WTC11 (cell line): Measurements from ENCODE around the gene AQP9. TPM values are rescaled to one million over a fixed set of nuclear protein-coding genes. Genes with fewer than 3 reads are reported as not detected.
"Not testable (repeated sequence)": the region's sequence is repeated elsewhere in the genome, so short reads cannot be mapped to it uniquely, and the experiment has no call there.

ENCODE experiments used
- ATAC-seq: fragments of 200-7000 bp; cut with Tn5 transposase; 2 replicates; pipeline ENCODE4 v1.10.0; 2021; ENCODE audit warnings: mild to moderate bottlenecking, moderate library complexity
- CTCF ChIA-PET: fragments of 300-600 bp; sonication (Branson Sonifier 250); formaldehyde crosslinking; loops from one replicate; lab custom pipeline; 2021; ENCODE audit warnings: antibody characterized with exemption; lab: Charles Lee
- POLR2A ChIA-PET: fragments of 350-600 bp; sonication (Branson Sonifier 250); formaldehyde crosslinking; loops from one replicate; lab custom pipeline; 2021; ENCODE audit warnings: antibody characterized with exemption; lab: Charles Lee
- DNase-seq: peaks from one replicate; pipeline ENCODE4 v3.0.0; 2021; ENCODE audit warnings: low spot score
- H3K27ac Mint-ChIP-seq: 2 replicates; pipeline ENCODE4 v1.8.0; 2021; ENCODE audit warnings: mixed read lengths
- H3K27me3 Mint-ChIP-seq: 2 replicates; pipeline ENCODE4 v1.8.0; 2021; ENCODE audit warnings: low read depth, mild to moderate bottlenecking, moderate library complexity, mixed read lengths
- H3K36me3 Mint-ChIP-seq: 2 replicates; pipeline ENCODE4 v1.8.0; 2021; ENCODE audit warnings: mixed read lengths
- H3K4me1 Mint-ChIP-seq: 2 replicates; pipeline ENCODE4 v1.8.0; 2022; ENCODE audit warnings: mixed read lengths
- H3K4me3 Mint-ChIP-seq: 2 replicates; pipeline ENCODE4 v1.8.0; 2021; ENCODE audit warnings: mild to moderate bottlenecking, moderate library complexity, mixed read lengths
- H3K9me3 Mint-ChIP-seq: 2 replicates; pipeline ENCODE4 v1.8.0; 2021; ENCODE audit warnings: mixed read lengths
- AR ChIP-seq: fragments of 250-450 bp; sonication (Bioruptor Pico); IDR thresholded peaks from 2 replicates; pipeline ENCODE4 v1.9.0; 2021; ENCODE audit warnings: mild to moderate bottlenecking
- CREM ChIP-seq: sonication (generic); formaldehyde crosslinking; IDR thresholded peaks from 2 replicates; pipeline ENCODE4 v1.8.1; 2022; ENCODE audit warnings: mild to moderate bottlenecking, missing genetic modification reagents, moderate library complexity
- ERG ChIP-seq: fragments of 250-450 bp; sonication (Bioruptor Pico); IDR thresholded peaks from 2 replicates; pipeline ENCODE4 v1.8.0; 2021; ENCODE audit warnings: mild to moderate bottlenecking
- FOXP1 ChIP-seq: sonication (generic); formaldehyde crosslinking; IDR thresholded peaks from 2 replicates; pipeline ENCODE4 v1.8.0; 2022; ENCODE audit warnings: missing genetic modification reagents, mild to moderate bottlenecking, moderate library complexity, borderline replicate concordance
- HMGA2 ChIP-seq: fragments of 250-450 bp; sonication (Bioruptor Pico); IDR thresholded peaks from 2 replicates; pipeline ENCODE4 v1.4.0; 2021; ENCODE audit warnings: mild to moderate bottlenecking, moderate library complexity
- JAZF1 ChIP-seq: fragments of 250-450 bp; sonication (Bioruptor Pico); IDR thresholded peaks from 2 replicates; pipeline ENCODE4 v1.9.0; 2021; ENCODE audit warnings: moderate library complexity, mild to moderate bottlenecking, inconsistent platforms
- MLX ChIP-seq: sonication (generic); formaldehyde crosslinking; IDR thresholded peaks from 2 replicates; pipeline ENCODE4 v1.8.1; 2023; ENCODE audit warnings: mild to moderate bottlenecking, missing genetic modification reagents, moderate library complexity
- MXD4 ChIP-seq: fragments of 250-450 bp; sonication (Bioruptor Pico); IDR thresholded peaks from 2 replicates; pipeline ENCODE4 v1.8.0; 2021; ENCODE audit warnings: mild to moderate bottlenecking, moderate library complexity, borderline replicate concordance
- TCF7 ChIP-seq: sonication (generic); formaldehyde crosslinking; IDR thresholded peaks from 2 replicates; pipeline ENCODE4 v1.8.0; 2022; ENCODE audit warnings: mild to moderate bottlenecking, low read depth, missing genetic modification reagents, moderate library complexity
- TEAD4 ChIP-seq: sonication (generic); formaldehyde crosslinking; IDR thresholded peaks from 2 replicates; pipeline ENCODE4 v1.8.0; 2022; ENCODE audit warnings: mild to moderate bottlenecking, missing genetic modification reagents
- ZNF121 ChIP-seq: sonication (generic); formaldehyde crosslinking; IDR thresholded peaks from 2 replicates; pipeline ENCODE4 v1.8.0; 2023; ENCODE audit warnings: missing genetic modification reagents
- ZNF317 ChIP-seq: sonication (generic); formaldehyde crosslinking; IDR thresholded peaks from 2 replicates; pipeline ENCODE4 v1.8.1; 2023; ENCODE audit warnings: low read depth, mild to moderate bottlenecking, moderate library complexity, missing genetic modification reagents, borderline replicate concordance
- ZNF671 ChIP-seq: fragments of 250-450 bp; sonication (Bioruptor Pico); IDR thresholded peaks from 2 replicates; pipeline ENCODE4 v1.8.0; 2021; ENCODE audit warnings: mild to moderate bottlenecking
- ZSCAN18 ChIP-seq: fragments of 250-450 bp; sonication (Bioruptor Pico); IDR thresholded peaks from 2 replicates; pipeline ENCODE4 v2.1.2; 2022; ENCODE audit warnings: mild to moderate bottlenecking, moderate library complexity
- total RNA-seq: library from RNA; stranded (reverse); gene quantifications from 3 replicates; pipeline ENCODE4 v1.2.3, GENCODE V29; 2021
- TF ChIP-seq, protein P1 (sequence below): fragments of 250-450 bp; sonication (Bioruptor Pico); conservative IDR thresholded peaks from 2 replicates; pipeline ENCODE4 v1.9.0; 2021; ENCODE audit warnings: mild to moderate bottlenecking
- TF ChIP-seq, protein P2 (sequence below): sonication (generic); formaldehyde crosslinking; IDR thresholded peaks from 2 replicates; pipeline ENCODE4 v1.8.1; 2022; ENCODE audit warnings: mild to moderate bottlenecking, missing genetic modification reagents, moderate library complexity, borderline replicate concordance
- TF ChIP-seq, protein P3 (sequence below): fragments of 200-600 bp; IDR thresholded peaks from 2 replicates; pipeline ENCODE4 v1.8.0; 2022; ENCODE audit warnings: antibody characterized with exemption
- TF ChIP-seq, protein P4 (sequence below): sonication (generic); formaldehyde crosslinking; IDR thresholded peaks from 2 replicates; pipeline ENCODE4 v1.8.0; 2022; ENCODE audit warnings: mild to moderate bottlenecking, missing genetic modification reagents
- TF ChIP-seq, protein P5 (sequence below): sonication (generic); formaldehyde crosslinking; conservative IDR thresholded peaks from 2 replicates; pipeline ENCODE4 v1.8.1; 2023; ENCODE audit warnings: mild to moderate bottlenecking, low read depth, missing genetic modification reagents, moderate library complexity

AQP9 gene
- total RNA-seq, 1 experiment from 2014 or later: 0.07 TPM

DNA sequence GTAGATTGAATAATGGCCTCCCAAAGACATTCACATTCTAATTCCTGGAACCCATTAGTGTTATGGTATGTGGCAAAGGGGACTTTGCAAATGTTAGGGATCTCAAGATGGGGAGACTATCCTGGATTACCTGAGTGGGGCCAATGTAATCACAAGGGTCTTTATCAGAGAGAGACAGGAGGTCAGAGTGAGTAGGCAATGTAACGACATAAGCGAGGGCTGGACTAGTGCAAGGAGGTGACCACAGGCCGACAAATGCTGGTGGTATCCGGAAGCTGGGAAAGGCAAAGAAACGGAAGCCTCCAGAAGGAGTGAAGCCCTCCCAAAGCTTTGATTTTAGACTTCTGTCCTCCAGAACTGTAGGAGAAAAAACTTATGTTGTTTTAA, 26.5 kb upstream of the AQP9 start (continued):
- TF ChIP-seq ZNF317 (CRISPR knock-in tag) (no peak), CREM (CRISPR knock-in tag) (no peak), HMGA2 (CRISPR knock-in tag) (no peak)
- TF ChIP-seq, protein P1, sequence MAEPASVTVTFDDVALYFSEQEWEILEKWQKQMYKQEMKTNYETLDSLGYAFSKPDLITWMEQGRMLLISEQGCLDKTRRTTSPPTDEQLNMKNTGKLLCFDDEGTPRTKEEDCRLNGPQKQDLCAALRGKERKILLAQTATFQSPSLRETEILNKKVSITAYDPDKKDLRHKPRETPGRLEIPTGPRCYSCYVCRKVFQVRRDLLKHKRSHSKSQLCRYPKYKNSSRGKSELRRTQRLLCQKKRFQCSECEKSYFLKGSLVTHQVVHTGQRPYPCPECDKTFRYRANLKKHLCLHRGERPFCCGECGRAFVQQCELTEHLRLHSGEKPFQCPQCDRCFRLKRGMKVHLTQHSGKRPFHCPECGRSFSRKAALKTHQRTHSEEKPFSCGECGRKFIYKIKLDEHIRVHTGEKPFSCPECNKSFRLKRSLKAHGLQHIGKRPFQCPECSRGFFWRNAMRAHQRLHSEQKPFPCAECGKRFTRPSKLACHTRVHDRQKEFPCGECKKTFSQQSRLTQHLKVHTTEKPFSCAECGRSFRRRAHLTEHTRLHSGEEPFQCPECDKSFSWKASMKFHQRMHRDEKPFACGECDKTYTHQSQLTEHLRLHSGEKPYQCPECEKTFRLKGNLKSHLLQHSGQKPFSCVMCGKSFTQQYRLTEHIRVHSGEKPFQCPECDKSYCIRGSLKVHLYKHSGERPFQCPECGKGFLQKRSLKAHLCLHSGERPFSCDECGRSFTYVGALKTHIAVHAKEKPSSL (CRISPR knock-in tag): no peak
- TF ChIP-seq, all 79 proteins: peak for 0

DNA sequence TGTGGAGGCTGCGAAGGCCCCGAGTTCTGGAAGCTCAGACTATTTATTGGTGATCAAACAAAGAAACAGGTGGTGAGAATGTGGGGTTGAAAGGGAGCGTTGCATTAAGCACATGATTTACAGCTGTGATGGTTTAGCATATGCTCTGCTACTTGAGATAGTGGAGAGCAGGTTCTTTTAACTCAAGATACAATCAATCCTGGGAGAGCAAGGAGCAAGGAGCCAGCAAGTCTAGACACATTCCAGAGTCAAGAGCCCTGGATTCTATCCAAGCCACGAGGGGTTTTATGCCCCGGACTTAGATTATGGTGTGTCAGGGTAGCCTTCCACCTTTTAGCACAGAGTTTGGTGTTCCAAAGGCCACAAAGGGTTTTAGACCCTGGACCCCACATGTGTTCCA, 24.8 kb upstream of the AQP9 start:
- H3K27ac Mint-ChIP-seq: not testable (repeated sequence)

DNA sequence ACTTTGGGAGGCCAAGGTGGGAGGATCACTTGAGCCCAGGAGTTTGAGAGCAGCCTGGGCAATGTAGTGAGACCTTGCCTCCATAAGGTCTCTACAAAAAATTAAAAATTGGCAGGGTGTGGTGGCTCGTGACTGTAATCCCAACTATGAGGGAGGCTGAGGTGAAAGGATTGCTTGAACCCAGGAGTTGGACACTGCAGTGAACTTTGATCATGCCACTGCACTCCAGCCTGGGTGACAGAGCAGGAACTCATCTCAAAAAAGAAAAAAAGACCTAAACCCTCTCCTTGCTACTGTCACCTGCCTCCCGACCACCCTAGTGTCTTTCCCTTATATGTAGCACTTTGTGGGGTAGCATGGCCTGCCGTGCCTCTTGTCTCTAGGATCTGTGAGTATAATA, 23.8 kb upstream of the AQP9 start:
- Mint-ChIP-seq H3K9me3 (no peaks in the 10 kb centered on the region), H3K27ac (no peak overlapping the region), H3K4me1 (peaks cover 13% of the 10 kb centered on the region), H3K4me3 (no peak overlapping the region), H3K27me3 (no peaks in the 10 kb centered on the region), H3K36me3 (no peaks in the 10 kb centered on the region)
- ChIA-PET CTCF (no interaction called here), POLR2A (no interaction called here)
- DNase-seq (no peak), ATAC-seq (no peak)
- TF ChIP-seq, protein P2, sequence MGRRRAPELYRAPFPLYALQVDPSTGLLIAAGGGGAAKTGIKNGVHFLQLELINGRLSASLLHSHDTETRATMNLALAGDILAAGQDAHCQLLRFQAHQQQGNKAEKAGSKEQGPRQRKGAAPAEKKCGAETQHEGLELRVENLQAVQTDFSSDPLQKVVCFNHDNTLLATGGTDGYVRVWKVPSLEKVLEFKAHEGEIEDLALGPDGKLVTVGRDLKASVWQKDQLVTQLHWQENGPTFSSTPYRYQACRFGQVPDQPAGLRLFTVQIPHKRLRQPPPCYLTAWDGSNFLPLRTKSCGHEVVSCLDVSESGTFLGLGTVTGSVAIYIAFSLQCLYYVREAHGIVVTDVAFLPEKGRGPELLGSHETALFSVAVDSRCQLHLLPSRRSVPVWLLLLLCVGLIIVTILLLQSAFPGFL: no peak
- no peak for TF ChIP-seq TCF7 (CRISPR knock-in tag)
- no peak for TF ChIP-seq ZSCAN18 (CRISPR knock-in tag)
- no peak for TF ChIP-seq MLX (CRISPR knock-in tag)
- TF ChIP-seq, protein P3, sequence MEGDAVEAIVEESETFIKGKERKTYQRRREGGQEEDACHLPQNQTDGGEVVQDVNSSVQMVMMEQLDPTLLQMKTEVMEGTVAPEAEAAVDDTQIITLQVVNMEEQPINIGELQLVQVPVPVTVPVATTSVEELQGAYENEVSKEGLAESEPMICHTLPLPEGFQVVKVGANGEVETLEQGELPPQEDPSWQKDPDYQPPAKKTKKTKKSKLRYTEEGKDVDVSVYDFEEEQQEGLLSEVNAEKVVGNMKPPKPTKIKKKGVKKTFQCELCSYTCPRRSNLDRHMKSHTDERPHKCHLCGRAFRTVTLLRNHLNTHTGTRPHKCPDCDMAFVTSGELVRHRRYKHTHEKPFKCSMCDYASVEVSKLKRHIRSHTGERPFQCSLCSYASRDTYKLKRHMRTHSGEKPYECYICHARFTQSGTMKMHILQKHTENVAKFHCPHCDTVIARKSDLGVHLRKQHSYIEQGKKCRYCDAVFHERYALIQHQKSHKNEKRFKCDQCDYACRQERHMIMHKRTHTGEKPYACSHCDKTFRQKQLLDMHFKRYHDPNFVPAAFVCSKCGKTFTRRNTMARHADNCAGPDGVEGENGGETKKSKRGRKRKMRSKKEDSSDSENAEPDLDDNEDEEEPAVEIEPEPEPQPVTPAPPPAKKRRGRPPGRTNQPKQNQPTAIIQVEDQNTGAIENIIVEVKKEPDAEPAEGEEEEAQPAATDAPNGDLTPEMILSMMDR: no peak
- TF ChIP-seq MXD4 (CRISPR knock-in tag): no peak
- TF ChIP-seq ZNF671: no peak
- TF ChIP-seq TEAD4 (CRISPR knock-in tag): no peak
- TF ChIP-seq FOXP1 (CRISPR knock-in tag): no peak
- TF ChIP-seq JAZF1 (CRISPR knock-in tag): no peak
- TF ChIP-seq ZNF121: no peak
- no peak for TF ChIP-seq AR (CRISPR knock-in tag)
- no peak for TF ChIP-seq ERG (CRISPR knock-in tag)
- TF ChIP-seq, protein P4, sequence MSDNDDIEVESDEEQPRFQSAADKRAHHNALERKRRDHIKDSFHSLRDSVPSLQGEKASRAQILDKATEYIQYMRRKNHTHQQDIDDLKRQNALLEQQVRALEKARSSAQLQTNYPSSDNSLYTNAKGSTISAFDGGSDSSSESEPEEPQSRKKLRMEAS: no peak
- TF ChIP-seq, protein P5, sequence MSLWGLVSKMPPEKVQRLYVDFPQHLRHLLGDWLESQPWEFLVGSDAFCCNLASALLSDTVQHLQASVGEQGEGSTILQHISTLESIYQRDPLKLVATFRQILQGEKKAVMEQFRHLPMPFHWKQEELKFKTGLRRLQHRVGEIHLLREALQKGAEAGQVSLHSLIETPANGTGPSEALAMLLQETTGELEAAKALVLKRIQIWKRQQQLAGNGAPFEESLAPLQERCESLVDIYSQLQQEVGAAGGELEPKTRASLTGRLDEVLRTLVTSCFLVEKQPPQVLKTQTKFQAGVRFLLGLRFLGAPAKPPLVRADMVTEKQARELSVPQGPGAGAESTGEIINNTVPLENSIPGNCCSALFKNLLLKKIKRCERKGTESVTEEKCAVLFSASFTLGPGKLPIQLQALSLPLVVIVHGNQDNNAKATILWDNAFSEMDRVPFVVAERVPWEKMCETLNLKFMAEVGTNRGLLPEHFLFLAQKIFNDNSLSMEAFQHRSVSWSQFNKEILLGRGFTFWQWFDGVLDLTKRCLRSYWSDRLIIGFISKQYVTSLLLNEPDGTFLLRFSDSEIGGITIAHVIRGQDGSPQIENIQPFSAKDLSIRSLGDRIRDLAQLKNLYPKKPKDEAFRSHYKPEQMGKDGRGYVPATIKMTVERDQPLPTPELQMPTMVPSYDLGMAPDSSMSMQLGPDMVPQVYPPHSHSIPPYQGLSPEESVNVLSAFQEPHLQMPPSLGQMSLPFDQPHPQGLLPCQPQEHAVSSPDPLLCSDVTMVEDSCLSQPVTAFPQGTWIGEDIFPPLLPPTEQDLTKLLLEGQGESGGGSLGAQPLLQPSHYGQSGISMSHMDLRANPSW (CRISPR knock-in tag): no peak

More for the DNA sequence above, 24.8 kb upstream of the AQP9 start:
- H3K4me3 Mint-ChIP-seq, H3K27me3 Mint-ChIP-seq, ATAC-seq, H3K4me1 Mint-ChIP-seq, POLR2A ChIA-PET, DNase-seq, H3K36me3 Mint-ChIP-seq, H3K9me3 Mint-ChIP-seq, CTCF ChIA-PET: not testable (repeated sequence)
